DOHH2 (cell line): Measurements from ENCODE around the gene CHD5.

Source experiments
- H3F3A ChIP-seq: fragments of 200-600 bp; sonication (generic), shearing (Covaris generic); 2 replicates; pipeline ENCODE4 v1.6.0; 2016; ENCODE audit warnings: antibody characterized with exemption, mild to moderate bottlenecking; ENCODE audit not compliant: control insufficient read depth, insufficient read depth
- H3K27ac ChIP-seq: fragments of 200-600 bp; sonication (generic); 2 replicates; pipeline ENCODE4 v1.5.1; 2014; ENCODE audit warnings: low read depth, mild to moderate bottlenecking, low read length, moderate library complexity
- H3K27me3 ChIP-seq: fragments of 200-600 bp; sonication (generic); 2 replicates; pipeline ENCODE4 v1.6.1; 2014; ENCODE audit warnings: mild to moderate bottlenecking, low read length, mixed read lengths; ENCODE audit not compliant: control insufficient read depth
- H3K36me3 ChIP-seq: fragments of 200-600 bp; sonication (generic); 2 replicates; pipeline ENCODE4 v1.6.1; 2014; ENCODE audit warnings: mild to moderate bottlenecking, low read length, moderate library complexity, mixed read lengths; ENCODE audit not compliant: control insufficient read depth
- H3K4me1 ChIP-seq: fragments of 200-600 bp; sonication (generic); 2 replicates; pipeline ENCODE4 v1.6.1; 2014; ENCODE audit warnings: mild to moderate bottlenecking, low read length, mixed read lengths; ENCODE audit not compliant: control insufficient read depth
- H3K4me2 ChIP-seq: fragments of 200-600 bp; sonication (generic); 2 replicates; pipeline ENCODE4 v1.6.0; 2014; ENCODE audit warnings: mild to moderate bottlenecking, low read length, moderate library complexity
- H3K4me3 ChIP-seq: fragments of 200-600 bp; sonication (generic); 2 replicates; pipeline ENCODE4 v1.5.1; 2014; ENCODE audit warnings: mild to moderate bottlenecking, low read length, mixed read lengths
- H3K79me2 ChIP-seq: fragments of 200-600 bp; sonication (generic); 2 replicates; pipeline ENCODE4 v1.6.1; 2014; ENCODE audit warnings: mild to moderate bottlenecking, low read length, mixed read lengths; ENCODE audit not compliant: control insufficient read depth
- H3K9me2 ChIP-seq: fragments of 200-600 bp; sonication (generic); replicated peaks from 2 replicates; pipeline ENCODE4 v1.6.1; 2014; ENCODE audit warnings: mild to moderate bottlenecking, low read length, mixed read lengths; ENCODE audit not compliant: control insufficient read depth
- H3K9me3 ChIP-seq: fragments of 200-600 bp; sonication (generic); 2 replicates; pipeline ENCODE4 v1.6.1; 2014; ENCODE audit warnings: antibody characterized with exemption, low read length, mixed read lengths; ENCODE audit not compliant: control insufficient read depth, insufficient read depth
- H4K20me1 ChIP-seq: fragments of 200-600 bp; sonication (generic); 2 replicates; pipeline ENCODE4 v1.6.0; 2014; ENCODE audit warnings: low read depth, mild to moderate bottlenecking, antibody characterized with exemption, low read length, moderate library complexity; ENCODE audit not compliant: control insufficient read depth, insufficient read depth
- EZH2phosphoT487 ChIP-seq: fragments of 200-600 bp; sonication (generic); IDR thresholded peaks from 2 replicates; pipeline ENCODE4 v1.6.1; 2017; ENCODE audit warnings: borderline replicate concordance, mild to moderate bottlenecking, antibody characterized with exemption, low read length, moderate library complexity, mixed read lengths
- TF ChIP-seq, protein P1 (sequence below): fragments of 200-600 bp; sonication (generic); IDR thresholded peaks from one replicate; pipeline ENCODE4 v1.5.1; 2014; ENCODE audit warnings: antibody characterized with exemption, mild to moderate bottlenecking, low read depth, low read length; ENCODE audit not compliant: poor library complexity, severe bottlenecking

CHD5 gene

DNA sequence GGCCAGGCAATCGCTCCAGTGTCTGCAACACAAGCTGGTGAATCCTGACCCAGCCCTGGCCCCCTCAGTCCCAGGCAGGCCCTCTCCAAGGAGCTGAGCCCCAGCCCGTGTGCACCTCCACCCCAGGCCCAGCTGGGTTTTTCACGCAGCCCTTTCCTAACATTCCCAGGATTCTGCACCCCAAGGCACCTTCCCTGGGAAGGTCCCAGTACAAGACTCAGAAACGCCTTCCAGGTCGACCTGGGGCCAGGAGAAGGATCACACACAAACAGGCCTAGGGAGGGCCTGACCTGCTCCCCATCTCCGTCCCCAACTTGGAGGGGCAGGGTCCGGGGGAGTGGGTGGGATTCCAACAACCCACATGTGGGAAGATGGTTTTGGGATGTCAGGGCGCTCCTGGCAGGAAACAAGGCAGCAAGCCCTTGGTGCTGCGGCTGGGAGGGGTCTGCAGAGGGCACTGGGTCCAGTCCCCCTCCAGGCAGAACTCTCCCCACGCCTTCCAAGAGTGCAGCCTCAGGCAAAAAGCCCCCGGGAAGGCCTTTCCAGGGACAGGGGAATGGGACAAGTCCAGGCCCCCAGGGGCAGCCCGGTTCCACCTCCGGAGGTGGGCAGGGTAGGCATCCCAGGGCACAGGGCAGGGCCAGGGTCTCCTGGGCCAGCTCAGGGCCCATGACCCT is 76.1 kb downstream of the CHD5 start:
- H3K27me3 ChIP-seq = no peaks in the 10 kb centered on the region
- H3K79me2 ChIP-seq = no peaks in the 10 kb centered on the region
- H3K9me2 ChIP-seq = no peaks in the 10 kb centered on the region
- no peaks in the 10 kb centered on the region for H3K36me3 ChIP-seq
- H3K4me3 ChIP-seq = no peak overlapping the region
- no peak overlapping the region for H3K27ac ChIP-seq
- no peaks in the 10 kb centered on the region for H4K20me1 ChIP-seq
- H3K4me2 ChIP-seq = no peak overlapping the region
- H3K4me1 ChIP-seq = no peaks in the 10 kb centered on the region
- no peaks in the 10 kb centered on the region for H3F3A ChIP-seq
- H3K9me3 ChIP-seq = no peaks in the 10 kb centered on the region
- TF ChIP-seq EZH2phosphoT487 = no peak
- TF ChIP-seq, protein P1, sequence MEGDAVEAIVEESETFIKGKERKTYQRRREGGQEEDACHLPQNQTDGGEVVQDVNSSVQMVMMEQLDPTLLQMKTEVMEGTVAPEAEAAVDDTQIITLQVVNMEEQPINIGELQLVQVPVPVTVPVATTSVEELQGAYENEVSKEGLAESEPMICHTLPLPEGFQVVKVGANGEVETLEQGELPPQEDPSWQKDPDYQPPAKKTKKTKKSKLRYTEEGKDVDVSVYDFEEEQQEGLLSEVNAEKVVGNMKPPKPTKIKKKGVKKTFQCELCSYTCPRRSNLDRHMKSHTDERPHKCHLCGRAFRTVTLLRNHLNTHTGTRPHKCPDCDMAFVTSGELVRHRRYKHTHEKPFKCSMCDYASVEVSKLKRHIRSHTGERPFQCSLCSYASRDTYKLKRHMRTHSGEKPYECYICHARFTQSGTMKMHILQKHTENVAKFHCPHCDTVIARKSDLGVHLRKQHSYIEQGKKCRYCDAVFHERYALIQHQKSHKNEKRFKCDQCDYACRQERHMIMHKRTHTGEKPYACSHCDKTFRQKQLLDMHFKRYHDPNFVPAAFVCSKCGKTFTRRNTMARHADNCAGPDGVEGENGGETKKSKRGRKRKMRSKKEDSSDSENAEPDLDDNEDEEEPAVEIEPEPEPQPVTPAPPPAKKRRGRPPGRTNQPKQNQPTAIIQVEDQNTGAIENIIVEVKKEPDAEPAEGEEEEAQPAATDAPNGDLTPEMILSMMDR = no peak

DNA sequence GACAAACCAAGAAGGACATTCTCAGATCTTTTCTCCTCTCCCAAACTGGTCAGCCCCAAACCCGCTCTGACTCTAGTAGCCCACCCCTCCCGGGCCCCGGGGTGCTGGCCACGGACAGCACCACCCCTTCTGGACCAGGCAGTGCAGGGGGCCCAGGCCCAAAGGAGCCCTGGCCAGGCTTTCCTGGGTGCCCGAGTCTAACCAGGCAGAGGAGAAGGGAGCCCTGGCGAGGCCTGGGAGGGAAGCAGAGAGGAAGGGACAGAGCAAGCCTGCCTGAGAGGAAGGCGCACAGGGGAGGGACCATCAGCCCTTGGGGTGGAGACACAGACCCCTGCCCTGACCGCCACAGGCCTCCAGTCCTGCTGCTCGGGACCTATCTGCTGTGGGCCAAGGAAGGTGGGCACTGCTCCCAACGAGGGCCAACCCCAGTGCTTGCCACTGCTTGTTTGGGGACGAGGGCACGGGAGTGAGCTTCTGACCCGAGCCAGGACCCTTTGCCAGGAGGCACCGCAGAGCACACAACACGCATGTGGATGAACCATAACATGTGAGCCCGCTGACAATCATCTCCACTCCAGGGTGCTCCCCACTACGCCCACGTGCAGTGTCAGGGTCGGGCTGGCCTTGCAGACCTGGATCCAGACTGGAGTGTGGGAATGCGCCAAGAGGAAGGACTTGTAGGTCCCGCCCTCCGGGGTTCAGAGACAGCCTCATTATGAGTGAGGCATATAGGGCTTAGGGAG is 76.8 kb downstream of the CHD5 start:
- Histone ChIP-seq H3F3A (no peaks in the 10 kb centered on the region), H3K27ac (no peak overlapping the region), H3K27me3 (no peaks in the 10 kb centered on the region), H3K9me2 (no peaks in the 10 kb centered on the region), H3K36me3 (no peaks in the 10 kb centered on the region), H3K4me1 (no peaks in the 10 kb centered on the region), H4K20me1 (no peaks in the 10 kb centered on the region), H3K9me3 (no peaks in the 10 kb centered on the region), H3K79me2 (no peaks in the 10 kb centered on the region), H3K4me3 (no peak overlapping the region), H3K4me2 (no peak overlapping the region)
- no peak for TF ChIP-seq EZH2phosphoT487
- TF ChIP-seq, protein P1 = no peak

DNA sequence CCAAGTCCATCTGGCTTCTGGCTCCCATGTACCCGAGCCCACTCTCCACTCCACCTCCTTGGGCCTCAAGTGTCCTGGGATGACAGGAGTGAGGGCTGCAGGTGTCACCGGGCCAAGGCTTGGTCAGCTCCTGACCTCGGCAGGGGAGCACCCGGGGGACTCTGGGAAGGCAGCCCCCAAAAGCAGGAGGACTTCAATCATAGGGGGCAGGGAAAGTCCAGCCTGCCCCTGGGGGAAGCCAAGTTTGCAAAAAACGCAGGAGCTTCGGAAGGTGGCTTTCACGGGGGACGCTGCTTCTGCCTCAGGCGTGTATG is 77.6 kb downstream of the CHD5 start:
- H3K79me2 ChIP-seq = no peaks in the 10 kb centered on the region
- H3K9me3 ChIP-seq = no peaks in the 10 kb centered on the region
- no peak overlapping the region for H3K27ac ChIP-seq
- TF ChIP-seq EZH2phosphoT487 = no peak
- TF ChIP-seq, protein P1 = no peak
- no peaks in the 10 kb centered on the region for H3K4me1 ChIP-seq
- no peak overlapping the region for H3K4me2 ChIP-seq
- no peaks in the 10 kb centered on the region for H4K20me1 ChIP-seq
- H3F3A ChIP-seq = no peaks in the 10 kb centered on the region
- H3K27me3 ChIP-seq = no peaks in the 10 kb centered on the region
- H3K9me2 ChIP-seq = no peaks in the 10 kb centered on the region
- H3K36me3 ChIP-seq = no peaks in the 10 kb centered on the region
- no peak overlapping the region for H3K4me3 ChIP-seq
